ENCODE results near the gene MPV17L.
"Not testable (repeated sequence)": the region's sequence is repeated elsewhere in the genome, so short reads cannot be mapped to it uniquely, and the experiment has no call there.

MPV17L gene

DNA sequence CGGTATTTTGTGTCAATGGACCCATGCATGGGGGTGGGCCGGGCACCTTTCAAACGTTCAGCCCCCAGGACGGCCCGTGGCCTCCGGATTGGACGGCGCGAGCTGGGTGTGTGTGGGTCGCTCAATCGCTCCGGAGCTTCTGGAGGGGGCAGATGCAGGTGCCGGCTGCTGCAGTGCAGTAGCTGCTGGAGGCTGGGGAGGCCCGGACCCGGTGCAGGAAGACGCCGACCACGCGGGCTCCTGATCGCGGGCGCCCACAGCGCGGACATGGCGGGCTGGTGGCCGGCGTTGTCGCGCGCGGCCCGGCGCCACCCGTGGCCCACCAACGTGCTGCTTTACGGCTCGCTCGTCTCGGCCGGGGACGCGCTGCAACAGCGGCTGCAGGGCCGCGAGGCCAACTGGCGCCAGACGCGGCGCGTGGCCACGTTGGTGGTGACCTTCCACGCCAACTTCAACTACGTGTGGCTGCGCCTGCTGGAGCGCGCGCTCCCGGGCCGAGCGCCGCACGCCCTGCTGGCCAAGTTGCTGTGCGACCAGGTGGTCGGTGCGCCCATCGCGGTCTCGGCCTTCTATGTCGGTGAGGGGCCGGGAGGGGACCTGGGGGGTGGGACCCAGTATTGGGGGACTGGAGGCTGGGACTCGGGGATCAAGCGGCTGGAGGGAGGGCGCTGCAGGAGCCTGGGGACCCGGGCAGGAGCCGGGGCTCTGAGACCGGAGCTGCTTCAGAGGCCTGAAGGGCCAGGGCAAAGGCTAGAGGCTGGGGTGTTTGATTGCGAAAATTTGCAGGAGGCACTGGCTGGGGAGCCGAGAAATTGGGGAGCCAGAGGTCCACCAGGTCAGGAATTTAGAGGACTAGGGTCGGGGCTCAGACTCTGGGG lies at the start of gene MPV17L:
Gene MPV17L (plus strand): TSS at position 124 of the 878 bp plus-strand sequence. CDS start 144 bp downstream, at position 268.
- not testable (repeated sequence) for H3K9me3 Mint-ChIP-seq; DNase-seq; H3K4me1 Mint-ChIP-seq (ENCODE audit: low read depth); H3K27ac Mint-ChIP-seq; H3K36me3 Mint-ChIP-seq (ENCODE audit: low read depth)
- H3K27me3 Mint-ChIP-seq = peaks cover 60% of the 10 kb centered on the region
- H3K4me3 Mint-ChIP-seq = peak within 1 kb of the TSS; percentile 44

DNA sequence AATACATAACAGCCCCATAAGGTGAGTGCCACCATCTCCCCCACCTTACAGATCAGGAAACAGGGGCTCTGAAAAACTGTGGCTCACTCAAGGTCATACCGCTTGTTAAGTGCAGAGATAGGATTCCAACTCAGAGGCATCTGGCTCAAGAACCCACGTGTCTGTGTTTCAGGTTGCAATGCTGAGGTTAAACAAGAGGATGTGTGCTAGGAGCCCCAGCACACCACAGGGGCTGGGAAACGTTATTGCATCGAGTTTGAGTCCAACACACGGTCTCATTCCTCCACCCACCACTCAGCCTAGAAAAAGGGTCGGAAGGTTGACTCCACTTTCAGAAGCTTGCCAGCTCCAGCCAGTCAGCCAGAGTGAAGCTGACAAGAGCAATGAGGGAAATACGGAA lies 46.8 kb upstream of the MPV17L start:
- not testable (repeated sequence) for DNase-seq; H3K27ac Mint-ChIP-seq; H3K36me3 Mint-ChIP-seq (ENCODE audit: low read depth); H3K4me3 Mint-ChIP-seq; H3K27me3 Mint-ChIP-seq; H3K9me3 Mint-ChIP-seq; H3K4me1 Mint-ChIP-seq (ENCODE audit: low read depth)

DNA sequence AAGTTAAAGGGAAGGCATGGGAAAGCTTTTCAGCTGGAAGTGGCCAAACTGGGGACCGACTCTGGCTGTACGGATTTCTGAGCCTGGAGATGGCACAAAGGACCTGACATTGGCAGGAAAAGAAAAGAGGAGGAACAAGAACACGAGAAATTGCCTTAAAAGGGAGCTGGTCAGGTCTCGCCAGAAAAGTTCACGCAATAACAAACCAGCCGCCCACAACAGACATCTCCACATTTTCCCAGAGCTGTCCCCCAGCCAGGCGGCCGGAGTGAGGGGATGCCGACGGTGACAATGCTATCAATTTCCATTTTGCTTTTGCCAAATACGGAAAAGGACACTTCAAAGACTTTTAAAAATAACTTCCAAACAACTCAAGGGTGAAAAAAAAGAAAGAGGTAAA lies 44.3 kb upstream of the MPV17L start:
- DNase-seq; H3K36me3 Mint-ChIP-seq (ENCODE audit: low read depth): not testable (repeated sequence)

DNA sequence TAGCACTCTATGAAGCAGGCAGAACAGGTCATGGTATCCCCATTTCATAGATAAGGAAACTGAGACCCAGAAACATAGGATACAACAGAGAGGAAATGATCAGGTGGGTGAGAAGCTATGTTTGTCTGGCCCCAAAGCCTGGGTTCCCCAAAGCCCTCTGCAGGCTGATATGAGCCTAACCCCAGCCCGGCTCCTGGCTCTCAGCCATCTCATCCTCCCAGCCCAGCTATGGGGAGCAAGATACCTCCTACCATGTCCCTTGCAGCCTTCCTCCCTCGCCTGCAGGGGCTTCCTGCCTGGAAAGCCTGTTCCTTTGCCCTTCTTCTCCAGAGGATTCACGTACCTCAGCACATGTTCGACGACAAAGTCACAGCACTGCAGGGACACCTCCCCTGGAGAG lies 43.8 kb upstream of the MPV17L start:
- H3K9me3 Mint-ChIP-seq; H3K4me1 Mint-ChIP-seq (ENCODE audit: low read depth); H3K27me3 Mint-ChIP-seq; DNase-seq; H3K27ac Mint-ChIP-seq; H3K36me3 Mint-ChIP-seq (ENCODE audit: low read depth); H3K4me3 Mint-ChIP-seq: not testable (repeated sequence)

More for the DNA sequence above, 44.3 kb upstream of the MPV17L start:
- H3K4me3 Mint-ChIP-seq; H3K27me3 Mint-ChIP-seq; H3K4me1 Mint-ChIP-seq (ENCODE audit: low read depth); H3K27ac Mint-ChIP-seq; H3K9me3 Mint-ChIP-seq: not testable (repeated sequence)

DNA sequence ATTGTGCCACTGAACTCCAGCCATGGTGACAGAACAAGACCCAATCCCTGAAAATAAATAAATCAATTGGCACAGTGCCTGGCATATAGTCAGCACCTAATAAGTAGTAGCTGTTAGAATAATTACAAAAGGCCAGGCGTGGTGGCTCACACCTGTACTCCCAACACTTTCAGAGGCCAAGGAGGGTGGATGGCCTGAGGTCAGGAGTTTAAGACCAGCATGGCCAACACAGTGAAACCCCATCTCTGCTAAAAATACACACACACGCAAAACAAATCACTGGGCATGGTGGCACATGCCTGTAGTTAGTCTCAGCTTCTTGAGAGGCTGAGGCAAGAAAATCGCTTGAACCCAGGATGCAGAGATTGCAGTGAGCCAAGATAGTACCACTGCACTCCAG lies 42.7 kb upstream of the MPV17L start:
- H3K27ac Mint-ChIP-seq = not testable (repeated sequence)

DNA sequence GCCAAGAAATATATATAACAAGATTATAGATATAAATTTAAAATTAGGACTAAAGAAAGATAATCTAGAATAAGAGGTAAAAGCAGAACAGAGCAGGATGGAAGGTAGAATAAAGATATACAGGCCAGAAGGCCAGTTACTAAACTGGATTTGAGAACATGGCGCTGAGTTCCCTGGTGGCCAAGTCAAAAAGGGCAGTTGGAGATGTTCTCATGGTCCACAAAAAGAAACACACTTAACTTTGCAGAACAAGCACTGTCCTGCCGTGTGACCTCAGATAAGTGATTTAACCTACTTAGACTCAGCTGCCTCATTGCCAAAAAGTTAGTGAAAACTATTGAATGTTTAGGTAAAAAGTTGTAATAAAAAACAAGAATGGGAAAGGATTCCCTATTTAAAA lies 40.7 kb upstream of the MPV17L start:
- not testable (repeated sequence) for DNase-seq; H3K9me3 Mint-ChIP-seq; H3K4me3 Mint-ChIP-seq; H3K27ac Mint-ChIP-seq; H3K4me1 Mint-ChIP-seq (ENCODE audit: low read depth); H3K36me3 Mint-ChIP-seq (ENCODE audit: low read depth); H3K27me3 Mint-ChIP-seq

More for the DNA sequence above, 42.7 kb upstream of the MPV17L start:
- H3K36me3 Mint-ChIP-seq (ENCODE audit: low read depth); H3K9me3 Mint-ChIP-seq; H3K27me3 Mint-ChIP-seq; DNase-seq; H3K4me3 Mint-ChIP-seq; H3K4me1 Mint-ChIP-seq (ENCODE audit: low read depth): not testable (repeated sequence)

DNA sequence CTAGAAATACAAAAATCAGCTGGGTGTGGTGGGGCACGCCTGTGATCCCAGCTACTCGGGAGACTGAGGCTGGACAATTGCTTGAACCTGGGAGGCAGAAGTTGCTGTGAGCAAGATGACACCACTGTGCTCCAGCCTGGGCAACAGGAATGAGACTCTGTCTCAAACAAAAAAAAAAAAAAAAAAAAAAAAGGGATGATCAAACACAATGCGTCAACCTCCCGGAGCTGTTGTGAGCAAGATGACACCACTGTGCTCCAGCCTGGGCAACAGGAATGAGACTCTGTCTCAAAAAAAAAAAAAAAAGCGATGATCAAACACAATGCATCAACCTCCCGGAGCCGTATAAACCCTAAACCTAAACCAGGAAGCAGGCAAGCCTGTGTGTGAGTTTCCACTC lies 38.1 kb upstream of the MPV17L start:
- not testable (repeated sequence) for H3K27me3 Mint-ChIP-seq

DNA sequence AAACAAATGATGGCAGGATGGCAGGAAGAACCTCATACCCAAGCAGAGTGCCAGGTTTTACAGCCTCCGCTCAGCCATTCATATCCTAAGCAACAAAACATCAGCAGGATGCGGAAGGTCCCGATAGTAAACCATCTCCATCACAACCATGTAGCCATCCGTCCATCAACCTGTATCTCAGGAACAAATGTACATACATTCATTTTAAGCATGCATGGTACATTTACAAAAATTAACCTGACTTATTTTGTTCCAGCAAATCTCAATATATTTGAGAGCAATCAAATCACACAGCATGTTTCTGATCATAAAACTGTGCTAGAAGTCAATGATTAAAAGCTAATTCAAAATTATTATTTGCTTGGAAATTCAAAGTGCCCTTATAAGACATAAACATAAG lies 17.4 kb upstream of the MPV17L start, which contains the start of gene NPIPA5:
Gene NPIPA5 (minus strand): TSS at position 101 of the 400 bp plus-strand sequence. CDS start 0 bp downstream, at position 101.
- not testable (repeated sequence) for DNase-seq; H3K36me3 Mint-ChIP-seq (ENCODE audit: low read depth); H3K27ac Mint-ChIP-seq; H3K4me3 Mint-ChIP-seq; H3K9me3 Mint-ChIP-seq; H3K4me1 Mint-ChIP-seq (ENCODE audit: low read depth); H3K27me3 Mint-ChIP-seq

More for the DNA sequence above, 38.1 kb upstream of the MPV17L start:
- not testable (repeated sequence) for H3K27ac Mint-ChIP-seq; H3K4me1 Mint-ChIP-seq (ENCODE audit: low read depth); DNase-seq; H3K9me3 Mint-ChIP-seq; H3K36me3 Mint-ChIP-seq (ENCODE audit: low read depth); H3K4me3 Mint-ChIP-seq

DNA sequence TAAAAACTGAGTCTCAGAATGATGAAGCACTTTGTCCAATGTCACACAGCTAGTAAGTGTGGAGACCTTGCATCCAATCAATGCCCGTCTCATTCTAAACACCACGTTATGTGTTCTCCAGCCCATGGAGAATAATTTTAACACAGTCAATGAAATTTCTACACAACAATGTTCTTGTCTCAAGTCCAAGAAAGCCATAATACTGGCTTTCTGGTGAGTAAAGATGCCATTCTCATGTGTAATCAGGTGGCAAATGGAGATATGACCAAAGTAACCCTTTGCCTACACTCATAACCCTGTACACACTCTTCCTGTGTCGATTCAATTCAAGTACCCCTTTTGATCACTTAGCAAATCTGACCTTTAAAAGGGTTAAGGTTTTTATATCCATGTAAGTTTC lies 12.7 kb upstream of the MPV17L start:
- not testable (repeated sequence) for H3K27me3 Mint-ChIP-seq; H3K9me3 Mint-ChIP-seq; H3K36me3 Mint-ChIP-seq (ENCODE audit: low read depth); DNase-seq; H3K4me3 Mint-ChIP-seq; H3K27ac Mint-ChIP-seq; H3K4me1 Mint-ChIP-seq (ENCODE audit: low read depth)

DNA sequence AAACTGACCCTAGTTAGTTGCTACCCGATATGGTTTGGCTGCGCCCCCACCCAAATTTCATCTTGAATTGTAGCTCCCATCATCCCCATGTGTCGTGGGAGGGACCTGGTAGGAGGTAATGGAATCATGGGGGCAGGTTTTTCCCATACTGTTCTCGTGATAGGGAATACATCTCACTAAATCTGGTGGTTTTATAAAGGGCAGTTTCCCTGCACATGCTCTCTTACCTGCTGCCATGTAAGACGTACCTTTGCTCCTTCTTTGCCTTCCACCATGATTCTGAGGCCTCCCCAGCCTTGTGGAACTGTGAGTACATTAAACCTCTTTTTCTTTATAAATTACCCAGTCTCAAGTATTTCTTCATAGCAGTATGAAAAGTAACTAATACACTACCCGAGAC lies 7.5 kb upstream of the MPV17L start:
- H3K27ac Mint-ChIP-seq; H3K36me3 Mint-ChIP-seq (ENCODE audit: low read depth); DNase-seq; H3K9me3 Mint-ChIP-seq; H3K4me3 Mint-ChIP-seq; H3K27me3 Mint-ChIP-seq; H3K4me1 Mint-ChIP-seq (ENCODE audit: low read depth): not testable (repeated sequence)

DNA sequence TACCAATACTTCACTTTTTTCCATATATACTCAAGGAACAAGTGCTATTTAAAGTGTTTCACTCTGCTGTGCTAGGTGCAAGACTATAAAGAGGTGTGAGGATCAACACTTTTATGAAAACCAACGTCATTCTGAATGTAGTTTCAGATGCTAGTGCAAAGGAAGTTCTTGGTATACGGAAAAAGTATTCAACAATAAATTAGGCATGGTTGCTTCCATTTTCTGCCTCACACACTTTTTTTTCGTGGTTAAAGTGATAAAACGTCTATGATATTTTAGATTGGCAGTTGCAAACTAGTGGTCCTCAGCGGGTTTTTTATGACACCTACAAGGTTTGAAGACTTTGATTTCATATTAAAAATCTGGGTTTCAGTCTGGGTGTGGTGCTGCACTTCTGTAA lies 5.6 kb upstream of the MPV17L start:
- not testable (repeated sequence) for H3K27ac Mint-ChIP-seq; DNase-seq; H3K4me1 Mint-ChIP-seq (ENCODE audit: low read depth); H3K36me3 Mint-ChIP-seq (ENCODE audit: low read depth); H3K9me3 Mint-ChIP-seq; H3K4me3 Mint-ChIP-seq
- H3K27me3 Mint-ChIP-seq = peaks cover 18% of the 10 kb centered on the region

DNA sequence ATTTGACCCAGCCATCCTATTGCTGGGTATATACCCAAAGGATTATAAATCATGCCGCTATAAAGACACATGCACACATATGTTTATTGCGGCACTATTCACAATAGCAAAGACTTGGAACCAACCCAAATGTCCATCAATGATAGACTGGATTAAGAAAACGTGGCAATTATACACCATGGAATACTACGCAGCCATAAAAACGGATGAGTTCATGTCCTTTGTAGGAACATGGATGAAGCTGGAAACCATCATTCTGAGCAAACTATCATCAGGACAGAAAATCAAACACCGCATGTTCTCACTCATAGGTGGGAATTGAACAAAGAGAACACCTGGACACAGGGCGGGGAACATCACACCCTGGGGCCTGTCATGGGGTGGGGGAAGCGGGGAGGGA lies 2.5 kb upstream of the MPV17L start:
- H3K9me3 Mint-ChIP-seq; H3K4me3 Mint-ChIP-seq; H3K27ac Mint-ChIP-seq; H3K4me1 Mint-ChIP-seq (ENCODE audit: low read depth); H3K36me3 Mint-ChIP-seq (ENCODE audit: low read depth); DNase-seq: not testable (repeated sequence)
- peaks cover 46% of the 10 kb centered on the region for H3K27me3 Mint-ChIP-seq

DNA sequence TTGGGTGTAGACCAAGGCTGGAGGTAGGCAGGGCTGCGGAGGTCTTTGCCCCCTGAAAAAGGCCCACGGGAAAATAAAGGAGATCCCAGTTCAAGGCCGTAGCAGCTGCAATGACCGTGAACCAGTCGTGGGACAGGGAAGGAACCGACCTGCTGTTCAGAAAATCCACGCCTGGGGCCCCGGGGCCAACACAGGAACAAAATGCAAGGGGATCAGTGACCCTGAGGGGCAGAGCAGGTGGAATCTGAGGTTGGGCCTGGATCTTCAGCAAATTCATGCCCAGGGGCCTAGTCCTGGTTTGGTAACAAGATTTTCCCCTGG lies 915 bp downstream of the MPV17L start:
- Mint-ChIP-seq H3K4me3 (peak overlapping the region; percentile 43), H3K27me3 (peaks cover 56% of the 10 kb centered on the region)
- DNase-seq; H3K27ac Mint-ChIP-seq; H3K36me3 Mint-ChIP-seq (ENCODE audit: low read depth); H3K9me3 Mint-ChIP-seq; H3K4me1 Mint-ChIP-seq (ENCODE audit: low read depth): not testable (repeated sequence)

DNA sequence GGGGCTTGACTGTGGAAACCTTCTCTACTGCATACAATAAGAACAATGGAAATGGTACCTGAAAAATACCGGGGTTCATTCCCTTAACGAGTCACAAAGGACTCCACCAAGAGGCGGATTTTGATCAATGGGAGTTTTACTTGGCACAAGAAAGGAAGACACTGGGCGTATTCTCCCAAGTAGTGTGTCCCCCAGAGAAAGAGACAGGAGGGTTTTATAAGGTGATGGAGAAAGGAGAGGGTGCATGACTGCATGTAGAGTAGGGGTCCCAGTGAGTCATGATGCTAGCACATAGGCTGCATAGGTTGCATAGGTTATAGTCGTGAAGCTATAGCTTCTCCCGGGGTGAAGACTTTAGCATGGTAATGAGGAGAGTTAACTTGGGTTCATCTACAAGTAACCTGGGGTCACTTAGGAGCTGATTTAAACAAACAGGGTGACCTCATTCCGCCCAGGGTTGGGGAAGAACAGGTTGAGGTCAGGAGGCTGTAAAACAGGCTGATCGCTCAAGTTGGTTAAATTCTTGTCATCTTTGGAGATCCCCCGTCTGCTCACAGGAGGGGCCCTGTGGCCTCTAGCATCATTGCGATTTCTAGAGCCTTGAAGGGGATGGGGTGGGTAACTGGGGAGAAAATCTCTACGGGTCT lies 1.5 kb downstream of the MPV17L start:
- H3K4me3 Mint-ChIP-seq = no peak overlapping the region
- H3K27ac Mint-ChIP-seq = no peak overlapping the region
- H3K27me3 Mint-ChIP-seq = peaks cover 53% of the 10 kb centered on the region
- DNase-seq = no peak
- H3K36me3 Mint-ChIP-seq (ENCODE audit: low read depth) = no peaks in the 10 kb centered on the region
- no peaks in the 10 kb centered on the region for H3K4me1 Mint-ChIP-seq (ENCODE audit: low read depth)
- H3K9me3 Mint-ChIP-seq = no peaks in the 10 kb centered on the region

DNA sequence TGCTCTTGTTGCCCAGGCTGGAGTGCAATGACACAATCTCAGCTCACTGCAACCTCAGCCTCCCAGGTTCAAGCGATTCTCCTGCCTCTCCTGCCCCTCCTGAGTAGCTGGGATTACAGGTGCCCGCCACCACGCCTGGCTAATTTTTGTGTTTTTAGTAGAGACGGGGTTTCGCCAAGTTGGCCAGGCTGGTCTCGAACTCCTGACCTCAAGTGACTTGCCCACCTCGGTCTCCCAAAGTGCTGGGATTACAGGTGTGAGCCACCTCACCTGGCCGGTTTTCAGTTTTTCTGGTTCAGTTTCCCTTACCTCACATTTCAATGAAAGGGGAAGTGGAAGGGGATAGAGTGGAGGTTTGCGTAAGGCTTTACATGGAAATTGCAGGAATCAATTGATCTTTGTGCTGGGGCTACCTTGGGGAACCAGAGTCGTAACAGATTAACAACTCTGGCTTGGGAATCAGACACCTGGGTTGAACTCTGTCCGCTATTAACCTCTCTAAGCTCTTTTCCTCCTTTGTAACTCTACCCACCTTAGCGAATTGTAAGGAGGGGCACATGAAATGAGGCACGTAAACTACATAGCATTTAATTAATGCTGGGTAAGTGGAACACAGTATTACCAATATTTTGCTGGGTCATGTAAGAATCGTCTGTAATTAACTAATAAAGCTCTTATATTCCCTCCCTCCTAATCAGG lies 3.2 kb downstream of the MPV17L start:
- Mint-ChIP-seq H3K27ac (no peak overlapping the region), H3K27me3 (peaks cover 51% of the 10 kb centered on the region), H3K9me3 (no peaks in the 10 kb centered on the region), H3K4me3 (no peak overlapping the region), H3K4me1 (ENCODE audit: low read depth) (no peaks in the 10 kb centered on the region), H3K36me3 (ENCODE audit: low read depth) (no peaks in the 10 kb centered on the region)
- no peak for DNase-seq

Measured in activated T-cell treated with anti-CD3 and anti-CD28 coated beads, Interleukin-2, amount 50 U/mL, for 24 hours (primary cell).